HL-60 (cell line): ENCODE data around the gene BTBD2.

ENCODE experiments used
- GABPA ChIP-seq: IDR thresholded peaks from 2 replicates; pipeline ENCODE4 v1.6.1; 2012; ENCODE audit warnings: low read depth
- POLR2AphosphoS5 ChIP-seq: IDR thresholded peaks from 2 replicates; pipeline ENCODE4 v1.6.1; 2012; ENCODE audit warnings: low read depth
- TF ChIP-seq, protein P1 (sequence below): IDR thresholded peaks from one replicate; pipeline ENCODE4 v1.5.1; 2011; ENCODE audit warnings: low read length, control low read depth, inconsistent platforms; ENCODE audit not compliant: insufficient read depth
- TF ChIP-seq, protein P2 (sequence below): IDR thresholded peaks from 2 replicates; pipeline ENCODE4 v1.6.1; 2012; ENCODE audit warnings: low read depth; ENCODE audit not compliant: insufficient replicate concordance

DNA sequence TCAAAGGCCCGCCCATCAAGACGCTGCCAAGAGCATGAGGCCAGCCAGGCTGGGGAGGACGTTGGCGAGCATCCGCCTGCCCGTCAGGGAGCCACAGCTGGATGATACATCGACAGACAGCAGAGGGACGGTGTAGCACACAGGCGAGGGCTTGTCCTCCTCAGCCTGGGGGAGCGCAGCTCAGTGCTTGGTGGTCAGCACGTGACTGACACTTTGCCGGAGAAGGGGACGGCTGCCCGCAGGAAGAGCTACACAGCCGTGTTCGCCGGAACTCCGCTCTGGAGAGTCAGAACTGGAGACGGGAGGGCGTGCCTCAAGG lies 40.4 kb downstream of the BTBD2 start:
- TF ChIP-seq, protein P1, sequence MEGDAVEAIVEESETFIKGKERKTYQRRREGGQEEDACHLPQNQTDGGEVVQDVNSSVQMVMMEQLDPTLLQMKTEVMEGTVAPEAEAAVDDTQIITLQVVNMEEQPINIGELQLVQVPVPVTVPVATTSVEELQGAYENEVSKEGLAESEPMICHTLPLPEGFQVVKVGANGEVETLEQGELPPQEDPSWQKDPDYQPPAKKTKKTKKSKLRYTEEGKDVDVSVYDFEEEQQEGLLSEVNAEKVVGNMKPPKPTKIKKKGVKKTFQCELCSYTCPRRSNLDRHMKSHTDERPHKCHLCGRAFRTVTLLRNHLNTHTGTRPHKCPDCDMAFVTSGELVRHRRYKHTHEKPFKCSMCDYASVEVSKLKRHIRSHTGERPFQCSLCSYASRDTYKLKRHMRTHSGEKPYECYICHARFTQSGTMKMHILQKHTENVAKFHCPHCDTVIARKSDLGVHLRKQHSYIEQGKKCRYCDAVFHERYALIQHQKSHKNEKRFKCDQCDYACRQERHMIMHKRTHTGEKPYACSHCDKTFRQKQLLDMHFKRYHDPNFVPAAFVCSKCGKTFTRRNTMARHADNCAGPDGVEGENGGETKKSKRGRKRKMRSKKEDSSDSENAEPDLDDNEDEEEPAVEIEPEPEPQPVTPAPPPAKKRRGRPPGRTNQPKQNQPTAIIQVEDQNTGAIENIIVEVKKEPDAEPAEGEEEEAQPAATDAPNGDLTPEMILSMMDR: no peak
- TF ChIP-seq POLR2AphosphoS5 (no peak), GABPA (no peak)
- TF ChIP-seq, protein P2, sequence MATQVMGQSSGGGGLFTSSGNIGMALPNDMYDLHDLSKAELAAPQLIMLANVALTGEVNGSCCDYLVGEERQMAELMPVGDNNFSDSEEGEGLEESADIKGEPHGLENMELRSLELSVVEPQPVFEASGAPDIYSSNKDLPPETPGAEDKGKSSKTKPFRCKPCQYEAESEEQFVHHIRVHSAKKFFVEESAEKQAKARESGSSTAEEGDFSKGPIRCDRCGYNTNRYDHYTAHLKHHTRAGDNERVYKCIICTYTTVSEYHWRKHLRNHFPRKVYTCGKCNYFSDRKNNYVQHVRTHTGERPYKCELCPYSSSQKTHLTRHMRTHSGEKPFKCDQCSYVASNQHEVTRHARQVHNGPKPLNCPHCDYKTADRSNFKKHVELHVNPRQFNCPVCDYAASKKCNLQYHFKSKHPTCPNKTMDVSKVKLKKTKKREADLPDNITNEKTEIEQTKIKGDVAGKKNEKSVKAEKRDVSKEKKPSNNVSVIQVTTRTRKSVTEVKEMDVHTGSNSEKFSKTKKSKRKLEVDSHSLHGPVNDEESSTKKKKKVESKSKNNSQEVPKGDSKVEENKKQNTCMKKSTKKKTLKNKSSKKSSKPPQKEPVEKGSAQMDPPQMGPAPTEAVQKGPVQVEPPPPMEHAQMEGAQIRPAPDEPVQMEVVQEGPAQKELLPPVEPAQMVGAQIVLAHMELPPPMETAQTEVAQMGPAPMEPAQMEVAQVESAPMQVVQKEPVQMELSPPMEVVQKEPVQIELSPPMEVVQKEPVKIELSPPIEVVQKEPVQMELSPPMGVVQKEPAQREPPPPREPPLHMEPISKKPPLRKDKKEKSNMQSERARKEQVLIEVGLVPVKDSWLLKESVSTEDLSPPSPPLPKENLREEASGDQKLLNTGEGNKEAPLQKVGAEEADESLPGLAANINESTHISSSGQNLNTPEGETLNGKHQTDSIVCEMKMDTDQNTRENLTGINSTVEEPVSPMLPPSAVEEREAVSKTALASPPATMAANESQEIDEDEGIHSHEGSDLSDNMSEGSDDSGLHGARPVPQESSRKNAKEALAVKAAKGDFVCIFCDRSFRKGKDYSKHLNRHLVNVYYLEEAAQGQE: no peak
